GM20000 (cell line): ENCODE results near the gene MLPH.
"Not testable (repeated sequence)": the region's sequence is repeated elsewhere in the genome, so short reads cannot be mapped to it uniquely, and the experiment has no call there.

Experiments
- DNase-seq: peaks from one replicate; pipeline ENCODE4 v3.0.0; 2012; ENCODE audit warnings: low spot score
- CTCF ChIP-seq: IDR thresholded peaks from 2 replicates; pipeline ENCODE4 v1.5.1; 2012; ENCODE audit warnings: mild to moderate bottlenecking, control low read depth; ENCODE audit errors: extremely low read depth, missing control alignments

The MLPH gene

GRCh38 chr2:237458519-237458918 lies 28.5 kb upstream of the MLPH start:
- no peak for TF ChIP-seq CTCF

GRCh38 chr2:237459226-237459625 lies 27.8 kb upstream of the MLPH start:
- DNase-seq = no peak
- TF ChIP-seq CTCF = no peak

More at GRCh38 chr2:237458519-237458918, 28.5 kb upstream of the MLPH start:
- no peak for DNase-seq

- no peak for DNase-seq
- TF ChIP-seq CTCF = no peak
Observed at GRCh38 chr2:237459741-237460174, 27.3 kb upstream of the MLPH start.

GRCh38 chr2:237464757-237465391 lies 22.2 kb upstream of the MLPH start:
- no peak for DNase-seq
- TF ChIP-seq CTCF = no peak

GRCh38 chr2:237465515-237466148 lies 21.4 kb upstream of the MLPH start:
- DNase-seq = no peak
- TF ChIP-seq CTCF = no peak

GRCh38 chr2:237466211-237466610 lies 20.8 kb upstream of the MLPH start:
- no peak for DNase-seq
- no peak for TF ChIP-seq CTCF

GRCh38 chr2:237467447-237468179 lies 19.4 kb upstream of the MLPH start:
- TF ChIP-seq CTCF = no peak
- DNase-seq = no peak

GRCh38 chr2:237469410-237469809 lies 17.6 kb upstream of the MLPH start:
- not testable (repeated sequence) for DNase-seq
